ENCODE measurements around the gene BNC2. TPM values are rescaled to one million over a fixed set of nuclear protein-coding genes. Genes with fewer than 3 reads are reported as not detected.

BNC2 gene
- total and polyA plus RNA-seq, 7 donors = 0.23 to 205 (median 117) TPM

DNA sequence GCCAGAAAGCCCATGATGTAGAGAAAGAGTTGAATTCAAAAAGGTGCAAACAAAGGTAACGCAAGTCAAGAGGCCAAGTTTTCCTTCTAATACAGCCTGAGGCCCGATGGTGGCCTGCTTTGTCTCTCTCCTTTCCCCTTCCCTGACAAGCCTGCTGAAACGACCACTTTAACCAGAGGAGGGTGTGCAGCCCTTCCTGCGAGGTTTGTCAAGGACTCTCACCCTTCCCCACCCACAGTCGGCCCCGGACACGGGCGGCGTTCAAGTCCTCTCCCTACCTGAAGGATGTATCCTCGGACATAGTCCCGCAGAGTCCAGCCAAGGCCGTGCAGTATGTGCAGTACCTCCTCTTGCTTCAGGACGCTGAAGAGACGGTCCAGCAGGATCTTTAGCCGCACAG is 318.2 kb downstream of the BNC2 start:
- Histone ChIP-seq H3K4me3 (no peak overlapping the region), H3K27me3 (no peaks in the 10 kb centered on the region), H3K27ac (no peak overlapping the region), H3K36me3 (peaks cover 0 to 25% (median 8%) of the 10 kb centered on the region in 4 donors), H3K9me3 (no peaks in the 10 kb centered on the region), H3K4me1 (no peaks in the 10 kb centered on the region)
- DNase-seq = no peak
- intact Hi-C loops (cut with DNase I) = no loop called here
- WGBS, 2 donors = 83 to 88% methylated on average over 15 of the region's 15 CpGs
- TF ChIP-seq POLR2AphosphoS5 (IDR thresholded peaks at IDR 0.05) = no peak
- TF ChIP-seq POLR2A (IDR thresholded peaks at IDR 0.05) = no peak
- no peak for TF ChIP-seq CTCF (IDR thresholded peaks at IDR 0.05)
- no peak for TF ChIP-seq EP300 (IDR thresholded peaks at IDR 0.05)

GRCh38 chr9:16551692-16552091 is 318.8 kb downstream of the BNC2 start:
- no peaks in the 10 kb centered on the region for H3K27me3 ChIP-seq
- intact Hi-C loops (cut with DNase I) = no loop called here
- H3K9me3 ChIP-seq = no peaks in the 10 kb centered on the region
- WGBS, 2 donors = 19 to 70% methylated on average over 1 of the region's 1 CpG
- H3K4me1 ChIP-seq = no peaks in the 10 kb centered on the region
- TF ChIP-seq EP300 (IDR thresholded peaks at IDR 0.05) (no peak), POLR2AphosphoS5 (IDR thresholded peaks at IDR 0.05) (no peak), POLR2A (IDR thresholded peaks at IDR 0.05) (no peak), CTCF (IDR thresholded peaks at IDR 0.05) (no peak)
- no peak overlapping the region for H3K4me3 ChIP-seq
- no peak for DNase-seq
- H3K27ac ChIP-seq = no peak overlapping the region
- peaks cover 0 to 25% (median 8%) of the 10 kb centered on the region in 4 donors for H3K36me3 ChIP-seq

- Histone ChIP-seq H3K27ac (peak overlapping the region in 3 of 4 donors; percentile 60 to 65 (median 61)), H3K36me3 (peaks cover 0 to 5% (median 0%) of the 10 kb centered on the region in 4 donors), H3K4me1 (peaks cover 0 to 51% (median 30%) of the 10 kb centered on the region in 4 donors), H3K4me3 (no peak overlapping the region), H3K9me3 (no peaks in the 10 kb centered on the region), H3K27me3 (no peaks in the 10 kb centered on the region)
- DNase-seq = no peak
- TF ChIP-seq POLR2A (IDR thresholded peaks at IDR 0.05) = no peak
- no peak for TF ChIP-seq CTCF (IDR thresholded peaks at IDR 0.05)
- TF ChIP-seq EP300 (IDR thresholded peaks at IDR 0.05) = no peak
- no peak for TF ChIP-seq POLR2AphosphoS5 (IDR thresholded peaks at IDR 0.05)
- intact Hi-C loops (cut with DNase I) = no loop called here
- 28 to 72% methylated on average over 3 of the region's 3 CpGs for WGBS, 2 donors
Observed at GRCh38 chr9:16545639-16546038, 324.8 kb downstream of the BNC2 start.

- Histone ChIP-seq H3K4me1 (peaks cover 0 to 51% (median 30%) of the 10 kb centered on the region in 4 donors), H3K4me3 (no peak overlapping the region), H3K27ac (peak overlapping the region in 3 of 4 donors; percentile 60 to 65 (median 61)), H3K27me3 (no peaks in the 10 kb centered on the region), H3K36me3 (peaks cover 0 to 4% (median 0%) of the 10 kb centered on the region in 4 donors), H3K9me3 (no peaks in the 10 kb centered on the region)
- DNase-seq = no peak
- no peak for TF ChIP-seq POLR2A (IDR thresholded peaks at IDR 0.05)
- TF ChIP-seq EP300 (IDR thresholded peaks at IDR 0.05) = no peak
- no peak for TF ChIP-seq POLR2AphosphoS5 (IDR thresholded peaks at IDR 0.05)
- no peak for TF ChIP-seq CTCF (IDR thresholded peaks at IDR 0.05)
- 49 to 65% methylated on average over 1 of the region's 1 CpG for WGBS, 2 donors
- intact Hi-C loops (cut with DNase I) = no loop called here
Observed at GRCh38 chr9:16544842-16545241, 325.6 kb downstream of the BNC2 start.

- no peak for DNase-seq
- WGBS, 2 donors = 83 to 88% methylated on average over 3 of the region's 3 CpGs
- intact Hi-C loops (cut with DNase I) = no loop called here
- Histone ChIP-seq H3K36me3 (no peaks in the 10 kb centered on the region), H3K4me1 (peaks cover 0 to 51% (median 30%) of the 10 kb centered on the region in 4 donors), H3K4me3 (no peak overlapping the region), H3K9me3 (no peaks in the 10 kb centered on the region), H3K27me3 (no peaks in the 10 kb centered on the region), H3K27ac (peak overlapping the region in 2 of 4 donors; percentile 9 to 65)
- no peak for TF ChIP-seq POLR2AphosphoS5 (IDR thresholded peaks at IDR 0.05)
- no peak for TF ChIP-seq CTCF (IDR thresholded peaks at IDR 0.05)
- no peak for TF ChIP-seq POLR2A (IDR thresholded peaks at IDR 0.05)
- no peak for TF ChIP-seq EP300 (IDR thresholded peaks at IDR 0.05)
Observed at GRCh38 chr9:16543686-16544085, 326.8 kb downstream of the BNC2 start.
